H1 (cell line): ENCODE measurements around the gene SRR. TPM values are rescaled to one million over a fixed set of nuclear protein-coding genes. Genes with fewer than 3 reads are reported as not detected.

Source experiments
- CTCF ChIA-PET: fragments of 300-600 bp; sonication (Branson Sonifier 250); formaldehyde crosslinking; loops from one replicate; lab custom pipeline; 2021; ENCODE audit not compliant: partially characterized antibody; lab: Charles Lee
- POLR2A ChIA-PET: fragments of 300-600 bp; sonication (Branson Sonifier 250); formaldehyde crosslinking; loops from one replicate; lab custom pipeline; 2021; ENCODE audit warnings: inconsistent platforms; ENCODE audit not compliant: partially characterized antibody; lab: Charles Lee
- DNase-seq, 2 experiments: peaks; one replicate each; pipeline versions ENCODE4 v3.0.0 to v3.0.0-alpha.2; 2010 to 2022; ENCODE audit warnings: low spot score in 2 of 2, low read depth in 1 of 2, mixed read lengths in 1 of 2
- FAIRE-seq: peaks from 2 replicates; lab custom pipeline; 2011; peaks lifted over from hg19 to GRCh38; lab: Jason Lieb, UNC
- H2AFZ ChIP-seq: 2 replicates; pipeline ENCODE4 v1.8.1; 2012; ENCODE audit warnings: low read length, inconsistent platforms
- H2AK5ac ChIP-seq: 2 replicates; pipeline ENCODE4 v1.6.1; 2013; ENCODE audit warnings: low read depth, low read length
- H2BK120ac ChIP-seq: replicated peaks from 2 replicates; pipeline ENCODE3; 2013; ENCODE audit warnings: low read depth, low read length, inconsistent platforms
- H2BK12ac ChIP-seq: 2 replicates; pipeline ENCODE4 v1.6.1; 2013; ENCODE audit warnings: low read depth, low read length
- H2BK15ac ChIP-seq: 2 replicates; pipeline ENCODE4 v1.6.1; 2013; ENCODE audit warnings: low read length
- H2BK20ac ChIP-seq: 2 replicates; pipeline ENCODE4 v1.6.1; 2013; ENCODE audit warnings: low read length
- H2BK5ac ChIP-seq: 2 replicates; pipeline ENCODE4 v1.6.1; 2013; ENCODE audit warnings: low read depth, low read length
- H3K14ac ChIP-seq: 2 replicates; pipeline ENCODE4 v1.6.1; 2013; ENCODE audit warnings: inconsistent platforms; ENCODE audit not compliant: insufficient read length
- H3K18ac ChIP-seq: 2 replicates; pipeline ENCODE4 v1.6.1; 2013; ENCODE audit warnings: low read length; ENCODE audit errors: extremely low read depth
- H3K23ac ChIP-seq: 2 replicates; pipeline ENCODE4 v1.6.1; 2013; ENCODE audit warnings: inconsistent platforms; ENCODE audit not compliant: insufficient read length
- H3K23me2 ChIP-seq: 2 replicates; pipeline ENCODE4 v1.6.1; 2013; ENCODE audit warnings: low read depth, low read length
- H3K27ac ChIP-seq: 2 replicates; pipeline ENCODE4 v1.6.1; 2011; ENCODE audit warnings: low read depth, low read length, inconsistent platforms
- H3K27me3 ChIP-seq, 4 experiments: replicated peaks in 1 of 4; 1 replicate in 1 of 4; 2 replicates in 3 of 4; pipeline versions ENCODE4 v1.6.1 to v1.8.1; 2011 to 2013; ENCODE audit warnings: low read length in 3 of 4, mild to moderate bottlenecking in 3 of 4, inconsistent platforms in 2 of 4, mixed read lengths in 2 of 4, moderate library complexity in 1 of 4; ENCODE audit not compliant: control insufficient read depth in 3 of 4, insufficient read depth in 3 of 4; ENCODE audit errors: extremely low read depth in 1 of 4
- H3K36me3 ChIP-seq, 4 experiments: 2 replicates each; pipeline versions ENCODE4 v1.6.1 to v1.8.1; 2011 to 2013; ENCODE audit warnings: mild to moderate bottlenecking in 4 of 4, low read length in 3 of 4, moderate library complexity in 2 of 4, control low read depth in 1 of 4, inconsistent platforms in 1 of 4; ENCODE audit not compliant: insufficient read depth in 4 of 4, control insufficient read depth in 2 of 4
- H3K4ac ChIP-seq: replicated peaks from 2 replicates; pipeline ENCODE3; 2013; ENCODE audit warnings: low read length, low read depth, mixed read lengths, inconsistent platforms; ENCODE audit not compliant: insufficient read length
- H3K4me1 ChIP-seq, 4 experiments: replicated peaks in 1 of 4; 1 replicate in 1 of 4; 2 replicates in 3 of 4; pipeline versions ENCODE4 v1.6.1 to v1.8.1; 2011 to 2013; ENCODE audit warnings: low read length in 3 of 4, inconsistent platforms in 2 of 4, mixed read lengths in 1 of 4; ENCODE audit not compliant: insufficient read depth in 4 of 4, control insufficient read depth in 3 of 4
- H3K4me2 ChIP-seq, 2 experiments: 2 replicates each; pipeline versions ENCODE4 v1.6.1 to v1.8.1; 2011 to 2013; ENCODE audit warnings: low read depth in 2 of 2, low read length in 2 of 2, control low read depth in 1 of 2, inconsistent platforms in 1 of 2, mild to moderate bottlenecking in 1 of 2; ENCODE audit not compliant: insufficient read depth in 1 of 2
- H3K4me3 ChIP-seq, 4 experiments: fragments of 200-600, 300-600 bp in 1 of 4; sonication (generic), shearing (Covaris generic), sonication (Bioruptor Twin) in 1 of 4; 2 replicates each; pipeline versions ENCODE4 v1.5.1 to v1.8.1; 2011 to 2016; ENCODE audit warnings: low read length in 4 of 4, low read depth in 3 of 4, control low read depth in 2 of 4, inconsistent platforms in 2 of 4, mild to moderate bottlenecking in 2 of 4, mixed read lengths in 1 of 4, moderate library complexity in 1 of 4; ENCODE audit not compliant: insufficient read depth in 2 of 4; ENCODE audit errors: extremely low read depth in 1 of 4
- H3K56ac ChIP-seq: replicated peaks from 2 replicates; pipeline ENCODE3; 2013; ENCODE audit warnings: low read depth, mild to moderate bottlenecking, mixed read lengths, low read length, inconsistent platforms; ENCODE audit not compliant: insufficient read length
- H3K79me1 ChIP-seq: 2 replicates; pipeline ENCODE4 v1.6.1; 2013; ENCODE audit warnings: low read depth, low read length, control low read depth
- H3K79me2 ChIP-seq, 2 experiments: 2 replicates each; pipeline versions ENCODE4 v1.6.1 to v1.8.1; 2012 to 2013; ENCODE audit warnings: low read length in 2 of 2, mild to moderate bottlenecking in 2 of 2, inconsistent platforms in 1 of 2; ENCODE audit not compliant: insufficient read depth in 2 of 2, control insufficient read depth in 1 of 2
- H3K9ac ChIP-seq, 4 experiments: replicated peaks in 1 of 4; 1 replicate in 1 of 4; 2 replicates in 3 of 4; pipeline versions ENCODE4 v1.6.1 to v1.8.1; 2011 to 2013; ENCODE audit warnings: low read depth in 3 of 4, low read length in 3 of 4, control low read depth in 2 of 4, mild to moderate bottlenecking in 2 of 4, moderate library complexity in 2 of 4, inconsistent platforms in 1 of 4; ENCODE audit errors: extremely low read depth in 1 of 4
- H3K9me3 ChIP-seq, 2 experiments: 2 replicates each; pipeline versions ENCODE4 v1.6.1 to v1.8.1; 2012 to 2013; ENCODE audit warnings: mild to moderate bottlenecking in 2 of 2, moderate library complexity in 2 of 2, control low read depth in 1 of 2, inconsistent platforms in 1 of 2, low read depth in 1 of 2, low read length in 1 of 2, mixed read lengths in 1 of 2; ENCODE audit not compliant: insufficient read depth in 2 of 2
- H4K20me1 ChIP-seq, 2 experiments: replicated peaks in 1 of 2; 2 replicates each; pipeline versions ENCODE3 to v1.8.1; 2011 to 2013; ENCODE audit warnings: inconsistent platforms in 2 of 2, low read length in 2 of 2, mild to moderate bottlenecking in 1 of 2; ENCODE audit not compliant: insufficient read depth in 2 of 2, control insufficient read depth in 1 of 2
- H4K5ac ChIP-seq: 2 replicates; pipeline ENCODE4 v1.6.1; 2013; ENCODE audit warnings: low read length, low read depth, mixed read lengths, inconsistent platforms; ENCODE audit not compliant: insufficient read length
- H4K8ac ChIP-seq: 2 replicates; pipeline ENCODE4 v1.8.0; 2013; ENCODE audit warnings: mild to moderate bottlenecking, moderate library complexity, low read length, inconsistent platforms; ENCODE audit not compliant: insufficient read depth; ENCODE audit errors: extremely low read depth
- H4K91ac ChIP-seq: replicated peaks from 2 replicates; pipeline ENCODE3; 2013; ENCODE audit warnings: low read length, mixed read lengths, inconsistent platforms; ENCODE audit not compliant: insufficient read length
- CTCF ChIP-seq, 3 experiments: IDR thresholded peaks; 1 replicate in 2 of 3; 2 replicates in 1 of 3; pipeline versions ENCODE4 v1.5.1 to v1.6.1; 2011; ENCODE audit warnings: low read length in 3 of 3, mild to moderate bottlenecking in 3 of 3, inconsistent platforms in 2 of 3, low read depth in 1 of 3, moderate library complexity in 1 of 3; ENCODE audit not compliant: insufficient read depth in 1 of 3; ENCODE audit errors: control extremely low read depth in 1 of 3
- EP300 ChIP-seq, 2 experiments: IDR thresholded peaks; 1 replicate in 1 of 2; 2 replicates in 1 of 2; pipeline ENCODE4 v1.6.1; 2011 to 2012; ENCODE audit warnings: low read depth in 2 of 2, low read length in 2 of 2, mild to moderate bottlenecking in 2 of 2, borderline replicate concordance in 1 of 2, inconsistent platforms in 1 of 2, moderate library complexity in 1 of 2
- JUN ChIP-seq: IDR thresholded peaks from 2 replicates; pipeline ENCODE4 v1.6.1; 2011; ENCODE audit warnings: low read depth, mild to moderate bottlenecking, improper control_type of control experiment, low read length
- MAFK ChIP-seq: IDR thresholded peaks from 2 replicates; pipeline ENCODE4 v1.6.1; 2012; ENCODE audit warnings: low read depth, mild to moderate bottlenecking, improper control_type of control experiment, low read length
- POLR2A ChIP-seq, 2 experiments: IDR thresholded peaks; 1 replicate in 1 of 2; 2 replicates in 1 of 2; pipeline ENCODE4 v1.6.1; 2011; ENCODE audit warnings: low read depth in 2 of 2, low read length in 2 of 2, mild to moderate bottlenecking in 2 of 2; ENCODE audit errors: control extremely low read depth in 1 of 2
- POU5F1 ChIP-seq: IDR thresholded peaks from 2 replicates; pipeline ENCODE4 v1.6.1; 2011; ENCODE audit warnings: low read depth, mild to moderate bottlenecking, low read length, moderate library complexity
- RFX5 ChIP-seq: IDR thresholded peaks from 2 replicates; pipeline ENCODE4 v1.6.1; 2011; ENCODE audit warnings: low read depth, low read length, improper control_type of control experiment, borderline replicate concordance
- RNF2 ChIP-seq: fragments of 200-900, 300-1000 bp; sonication (generic); IDR thresholded peaks from 2 replicates; pipeline ENCODE4 v1.7.1; 2016; ENCODE audit warnings: borderline replicate concordance, low read depth, mild to moderate bottlenecking, antibody characterized with exemption, low read length; ENCODE audit not compliant: poor library complexity, severe bottlenecking; ENCODE audit errors: missing control alignments
- RXRA ChIP-seq: IDR thresholded peaks from 2 replicates; pipeline ENCODE4 v1.6.1; 2011; ENCODE audit warnings: low read depth, mild to moderate bottlenecking, low read length, moderate library complexity; ENCODE audit not compliant: insufficient read depth
- SP4 ChIP-seq: IDR thresholded peaks from 2 replicates; pipeline ENCODE4 v1.6.1; 2012; ENCODE audit warnings: low read length, inconsistent platforms
- WGBS, 2 experiments: shearing (Covaris generic) in 1 of 2; methylation state at CpG; one replicate each; pipeline versions ENCODE4 v1.1.6 to v1.1.7; 2013 to 2015; ENCODE audit warnings: low lambda C conversion rate in 2 of 2, mixed read lengths in 2 of 2, inconsistent platforms in 1 of 2, low coverage in 1 of 2, missing lambda C conversion rate in 1 of 2; ENCODE audit not compliant: insufficient replicate concordance in 2 of 2, insufficient coverage in 1 of 2, insufficient read length in 1 of 2; ENCODE audit errors: extremely low coverage in 1 of 2, missing lambda C conversion rate in 1 of 2; 5-methylcytosine and 5-hydroxymethylcytosine counted together
- polyA plus RNA-seq, 7 experiments: library from polyadenylated mRNA; depleted of rRNA in 3 of 7; stranded (reverse) in 5 of 7; unstranded in 2 of 7; fragments of >200 nt in 5 of 7; fragments of 200-250 nt in 2 of 7; gene quantifications; 1 replicate in 5 of 7; 2 replicates in 1 of 7; 4 replicates in 1 of 7; pipeline versions ENCODE4 v1.2.1 to v1.2.3, GENCODE V29; 2011 to 2013; ENCODE audit warnings: missing spikeins in 2 of 7, mixed read lengths in 2 of 7
- total RNA-seq: library from RNA; stranded (reverse); fragmentation: NEBNext Ultra II Directional; extraction: Animal tissue kit (Norgen Biotek cat#: 25700); gene quantifications from 2 replicates; pipeline ENCODE4 v1.2.1, GENCODE V29; 2021

SRR gene
- total and polyA plus RNA-seq, 2 of the 8 experiments (the other 6 are each of a cell fraction or from before 2014, with no cell fraction given): 3.6 to 4.5 TPM

GRCh38 chr17:2372681-2373080 is 68.9 kb downstream of the SRR start:
- Histone ChIP-seq H2BK20ac (no peak overlapping the region), H3K4me1 (peaks cover 0 to 12% (median 5%) of the 10 kb centered on the region in 4 experiments; a peak in 3 of 7 replicates), H3K23me2 (no peaks in the 10 kb centered on the region), H4K20me1 (peaks cover 2 to 3% of the 10 kb centered on the region in 2 experiments), H3K4me2 (no peak overlapping the region), H3K27me3 (no peaks in the 10 kb centered on the region), H2BK5ac (no peak overlapping the region), H2AK5ac (no peak overlapping the region), H2BK120ac (no peak overlapping the region), H4K91ac (no peak overlapping the region), H3K36me3 (peaks cover 2 to 13% (median 8%) of the 10 kb centered on the region in 4 experiments; a peak in 5 of 8 replicates), H3K23ac (no peak overlapping the region), H4K8ac (no peak overlapping the region), H4K5ac (no peak overlapping the region), H3K9me3 (no peaks in the 10 kb centered on the region), H3K18ac (no peak overlapping the region), H3K9ac (no peak overlapping the region), H2AFZ (no peak overlapping the region), H3K79me1 (no peaks in the 10 kb centered on the region), H3K27ac (no peak overlapping the region; the same call in 1 of the 2 replicates), H3K14ac (no peak overlapping the region), H3K79me2 (no peaks in the 10 kb centered on the region), H2BK12ac (no peak overlapping the region), H3K4me3 (no peak overlapping the region), H3K56ac (no peak overlapping the region), H3K4ac (no peak overlapping the region), H2BK15ac (no peak overlapping the region)
- FAIRE-seq (no peak), DNase-seq (no peak)
- ChIA-PET POLR2A (interaction anchor here (0.5 to 2.3 kb wide), 3 partner anchors 9 to 281 kb away, joined by 3 to 12 read pairs (median 3); no protein-coding TSS in a partner anchor), CTCF (interaction anchor here (1.0 to 13.4 kb wide), 5 partner anchors 11 to 43 kb away, joined by 3 to 209 read pairs (median 6); no protein-coding TSS in a partner anchor)
- WGBS, 2 experiments: 92% methylated on average over 16 of the region's 16 CpGs; no CpG with 5 or more reads in 1 of the 2 experiments
- TF ChIP-seq SP4 (no peak), RFX5 (no peak), CTCF (IDR thresholded peaks at IDR 0.05; ENCODE audit: control extremely low read depth in 1 of 3, insufficient read depth in 1 of 3, low read depth in 1 of 3, low read length in 3 of 3) (no peak), RXRA (no peak), JUN (no peak), MAFK (no peak), POLR2A (IDR thresholded peaks at IDR 0.05; ENCODE audit: control extremely low read depth in 1 of 2, low read depth in 2 of 2, low read length in 2 of 2) (no peak), EP300 (IDR thresholded peaks at IDR 0.05; ENCODE audit: borderline replicate concordance in 1 of 2, low read depth in 2 of 2, low read length in 2 of 2) (no peak), POU5F1 (no peak), RNF2 (no peak)
